ENCODE measurements around the gene CREBRF. TPM values are rescaled to one million over a fixed set of nuclear protein-coding genes. Genes with fewer than 3 reads are reported as not detected.

The CREBRF gene
- total and polyA plus RNA-seq, 2 experiments from 2014 or later, result 14.7 to 21.0 TPM

GRCh38 chr5:173188280-173188679 lies 132.1 kb downstream of the CREBRF start:
- no peak for DNase-seq (ENCODE audit: low spot score)

More at GRCh38 chr5:173188280-173188679, 132.1 kb downstream of the CREBRF start:
- Histone ChIP-seq H3K27ac (no peak overlapping the region), H3K27me3 (no peaks in the 10 kb centered on the region), H3K4me2 (no peak overlapping the region), H3K4me3 (no peak overlapping the region), H4K20me1 (ENCODE audit: insufficient read depth, poor library complexity, severe bottlenecking) (no peaks in the 10 kb centered on the region), H3K4me1 (ENCODE audit: insufficient read depth) (no peaks in the 10 kb centered on the region), H3K36me3 (replicated peaks; ENCODE audit: insufficient read depth, low read depth) (no peaks in the 10 kb centered on the region), H3K79me2 (no peaks in the 10 kb centered on the region), H2AFZ (no peak overlapping the region), H3K9me2 (replicated peaks; ENCODE audit: insufficient read depth) (no peaks in the 10 kb centered on the region), H3K9me3 (ENCODE audit: low read depth) (no peaks in the 10 kb centered on the region)
- TF ChIP-seq EZH2phosphoT487 (IDR thresholded peaks at IDR 0.05; ENCODE audit: low read depth, severe bottlenecking, unreplicated experiment), result no peak
- TF ChIP-seq CTCF (IDR thresholded peaks at IDR 0.05; ENCODE audit: poor library complexity), result no peak
- TF ChIP-seq EZH2 (IDR thresholded peaks at IDR 0.05; ENCODE audit: borderline replicate concordance), result no peak
- 85% methylated on average over 2 of the region's 2 CpGs for WGBS (ENCODE audit: low lambda C conversion rate, missing lambda C conversion rate)

Small RNA genes lying within 50 kb of the gene (small RNA-seq; reads per million reads assigned to genes)
- gene RF00019 (not detected), gene SNORA74B (44.4 reads per million, percentile 97 among the genes with 10 or more reads in this experiment)

Other genes with a start within 250 kb of the CREBRF start
- 105 and 107 TPM in 2 replicates for gene ERGIC1, start 222.1 kb upstream of the CREBRF start, total RNA-seq
- 30.1 and 39.1 TPM in 2 replicates for gene ERGIC1, start 222.1 kb upstream of the CREBRF start, polyA plus RNA-seq
- 48.0 and 51.5 TPM in 2 replicates for gene RPL26L1, start 96.9 kb upstream of the CREBRF start, total RNA-seq
- gene RPL26L1, start 96.9 kb upstream of the CREBRF start, polyA plus RNA-seq, result 55.2 and 69.1 TPM in 2 replicates
- 216 and 283 TPM in 2 replicates for gene ATP6V0E1, start 72.6 kb upstream of the CREBRF start, total RNA-seq
- gene ATP6V0E1, start 72.6 kb upstream of the CREBRF start, polyA plus RNA-seq, result 631 and 657 TPM in 2 replicates
- 11.7 and 14.7 TPM in 2 replicates for gene BNIP1, start 88.2 kb downstream of the CREBRF start, total RNA-seq
- 8.8 and 13.1 TPM in 2 replicates for gene BNIP1, start 88.2 kb downstream of the CREBRF start, polyA plus RNA-seq
- gene NKX2-5, start 178.9 kb downstream of the CREBRF start, total RNA-seq, result not detected in 2 replicates
- 0.21 and 0.39 TPM in 2 replicates for gene NKX2-5, start 178.9 kb downstream of the CREBRF start, polyA plus RNA-seq